Measurements from ENCODE around the gene PVALEF.

PVALEF gene

GRCh38 chr17:81188491-81188840, 23.2 kb downstream of the PVALEF start:
- Histone ChIP-seq H3K4me3 (replicated peaks; ENCODE audit: insufficient read depth, low read length) (no peak overlapping the region), H3K27ac (replicated peaks) (no peak overlapping the region), H3K27me3 (ENCODE audit: insufficient read depth, poor library complexity, severe bottlenecking) (peaks cover 9% of the 10 kb centered on the region)
- no peak for DNase-seq (ENCODE audit: low read depth in 1 of 2, low spot score in 1 of 2)
- TF ChIP-seq POLR2AphosphoS5 (IDR thresholded peaks at IDR 0.05; ENCODE audit: low read depth) (no peak), GABPA (IDR thresholded peaks at IDR 0.05; ENCODE audit: low read depth) (no peak), SPI1 (IDR thresholded peaks at IDR 0.05; ENCODE audit: borderline replicate concordance, low read depth) (no peak), REST (IDR thresholded peaks at IDR 0.05; ENCODE audit: insufficient replicate concordance, low read depth) (no peak), CTCF (IDR thresholded peaks at IDR 0.05; ENCODE audit: insufficient read depth, low read length) (no peak)

- TF ChIP-seq POLR2AphosphoS5 (IDR thresholded peaks at IDR 0.05; ENCODE audit: low read depth) = no peak
- TF ChIP-seq REST (IDR thresholded peaks at IDR 0.05; ENCODE audit: insufficient replicate concordance, low read depth) = no peak
- TF ChIP-seq GABPA (IDR thresholded peaks at IDR 0.05; ENCODE audit: low read depth) = no peak
- TF ChIP-seq SPI1 (IDR thresholded peaks at IDR 0.05; ENCODE audit: borderline replicate concordance, low read depth) = no peak
- TF ChIP-seq CTCF (IDR thresholded peaks at IDR 0.05; ENCODE audit: insufficient read depth, low read length) = no peak
- Histone ChIP-seq H3K4me3 (replicated peaks; ENCODE audit: insufficient read depth, low read length) (no peak overlapping the region), H3K27me3 (ENCODE audit: insufficient read depth, poor library complexity, severe bottlenecking) (peaks cover 9% of the 10 kb centered on the region), H3K27ac (replicated peaks) (no peak overlapping the region)
- no peak for DNase-seq (ENCODE audit: low read depth in 1 of 2, low spot score in 1 of 2)
Observed at GRCh38 chr17:81189016-81189415, 23.7 kb downstream of the PVALEF start.

- TF ChIP-seq GABPA (IDR thresholded peaks at IDR 0.05; ENCODE audit: low read depth) = no peak
- TF ChIP-seq SPI1 (IDR thresholded peaks at IDR 0.05; ENCODE audit: borderline replicate concordance, low read depth) = no peak
- TF ChIP-seq POLR2AphosphoS5 (IDR thresholded peaks at IDR 0.05; ENCODE audit: low read depth) = no peak
- TF ChIP-seq CTCF (IDR thresholded peaks at IDR 0.05; ENCODE audit: insufficient read depth, low read length) = no peak
- TF ChIP-seq REST (IDR thresholded peaks at IDR 0.05; ENCODE audit: insufficient replicate concordance, low read depth) = no peak
- Histone ChIP-seq H3K27ac (replicated peaks) (no peak overlapping the region), H3K27me3 (ENCODE audit: insufficient read depth, poor library complexity, severe bottlenecking) (peaks cover 3% of the 10 kb centered on the region), H3K4me3 (replicated peaks; ENCODE audit: insufficient read depth, low read length) (no peak overlapping the region)
- DNase-seq (ENCODE audit: low read depth in 1 of 2, low spot score in 1 of 2) = no peak
Observed at GRCh38 chr17:81189670-81190530, 24.6 kb downstream of the PVALEF start.
